ENCODE measurements around the gene MAPK6. TPM values are rescaled to one million over a fixed set of nuclear protein-coding genes. Genes with fewer than 3 reads are reported as not detected.

Gene MAPK6
- total and polyA plus RNA-seq, 9 of the 15 experiments (the other 6 are each of a cell fraction or from before 2014, with no cell fraction given): 28.5 to 97.1 (median 74.0) TPM

GRCh38 chr15:52021128-52021671 is 2.2 kb downstream of the MAPK6 start (continued):
- TF ChIP-seq E2F8 (IDR thresholded peaks at IDR 0.05; ENCODE audit: low read depth, partially characterized antibody) (peak; percentile 28), GTF2A2 (tag; IDR thresholded peaks at IDR 0.05) (no peak), SFPQ (IDR thresholded peaks at IDR 0.05; ENCODE audit: low read depth, low read length) (no peak), MYC (IDR thresholded peaks at IDR 0.05; ENCODE audit: low read depth, low read length) (peak; percentile 31; the same call in 1 of the 2 replicates), MYC (CRISPR knock-in tag; IDR thresholded peaks at IDR 0.05; ENCODE audit: borderline replicate concordance, low read depth) (no peak), TAF9B (IDR thresholded peaks at IDR 0.05; ENCODE audit: partially characterized antibody) (peak; percentile 66), BRCA1 (IDR thresholded peaks at IDR 0.05) (no peak), BRCA1 (CRISPR knock-in tag; IDR thresholded peaks at IDR 0.05) (no peak), PHB (CRISPR knock-in tag; IDR thresholded peaks at IDR 0.05) (no peak), RCOR1 (IDR thresholded peaks at IDR 0.05; ENCODE audit: borderline replicate concordance in 1 of 2, low read depth in 2 of 2, low read length in 2 of 2) (peak in 1 of 2 experiments; percentile 36; a peak in 1 of 4 replicates), CREB3L1 (IDR thresholded peaks at IDR 0.05; ENCODE audit: borderline replicate concordance, low read depth) (peak; percentile 98), ZNF444 (CRISPR knock-in tag; IDR thresholded peaks at IDR 0.05) (no peak), NCOA1 (IDR thresholded peaks at IDR 0.05; ENCODE audit: low read depth) (peak; percentile 54), PHF20 (IDR thresholded peaks at IDR 0.05; ENCODE audit: partially characterized antibody) (no peak), SMARCA5 (IDR thresholded peaks at IDR 0.05) (no peak), NFE2 (IDR thresholded peaks at IDR 0.05; ENCODE audit: low read depth) (peak; percentile 92)

All from K562 (cell line).